Spinal cord (tissue), 10 donors: ENCODE data around the gene MEF2D. TPM values are rescaled to one million over a fixed set of nuclear protein-coding genes. Genes with fewer than 3 reads are reported as not detected.
A peak's percentile ranks its signal among the peaks of the same experiment; 100 is the strongest.

ENCODE experiments used
- DNase-seq, 6 donors: peaks; one replicate each; pipeline versions ENCODE4 v3.0.0 to v3.0.0-alpha.2; 2013 to 2015; ENCODE audit warnings: low spot score in 6 of 6, low read depth in 4 of 6
- H3K27ac ChIP-seq: one replicate; pipeline ENCODE4 v1.5.1; 2013; ENCODE audit warnings: low read depth, low read length, control low read depth
- H3K27me3 ChIP-seq: one replicate; pipeline ENCODE4 v1.6.1; 2013; ENCODE audit warnings: low read length; ENCODE audit not compliant: control insufficient read depth, insufficient read depth
- H3K36me3 ChIP-seq: one replicate; pipeline ENCODE4 v1.6.1; 2013; ENCODE audit warnings: low read length; ENCODE audit not compliant: control insufficient read depth, insufficient read depth
- H3K4me1 ChIP-seq: one replicate; pipeline ENCODE4 v1.6.1; 2013; ENCODE audit warnings: low read length; ENCODE audit not compliant: control insufficient read depth, insufficient read depth
- H3K4me3 ChIP-seq: one replicate; pipeline ENCODE4 v1.5.1; 2013; ENCODE audit warnings: low read depth, low read length, control low read depth
- H3K9me3 ChIP-seq: one replicate; pipeline ENCODE4 v1.6.1; 2013; ENCODE audit warnings: low read length; ENCODE audit not compliant: control insufficient read depth, insufficient read depth
- WGBS: methylation state at CpG from one replicate; pipeline ENCODE4 v1.1.5; 2013; ENCODE audit warnings: missing lambda C conversion rate; ENCODE audit not compliant: insufficient coverage; 5-methylcytosine and 5-hydroxymethylcytosine counted together
- polyA plus RNA-seq, 2 donors: library from polyadenylated mRNA; unstranded; fragments of 120-200 nt; gene quantifications; one replicate each; pipeline ENCODE4 v1.2.1, GENCODE V29; 2013; ENCODE audit not compliant: insufficient read length in 2 of 2
- total RNA-seq, 2 donors: library from RNA; depleted of rRNA in 1 of 2; stranded (reverse); fragments of 120-200 nt in 1 of 2; fragments of >200 nt in 1 of 2; gene quantifications; one replicate each; pipeline versions ENCODE4 v1.2.3 to v1.2.4, GENCODE V29; 2013 to 2014
- donor health status: healthy.

The MEF2D gene
- total and polyA plus RNA-seq, 4 donors, result 5.7 to 28.9 (median 17.5) TPM

- peaks cover 50% of the 10 kb centered on the region for H3K4me1 ChIP-seq
- no peaks in the 10 kb centered on the region for H3K9me3 ChIP-seq
- no peaks in the 10 kb centered on the region for H3K36me3 ChIP-seq
- no peaks in the 10 kb centered on the region for H3K27me3 ChIP-seq
- peak overlapping the region; percentile 95 for H3K27ac ChIP-seq
- no peak for DNase-seq
- H3K4me3 ChIP-seq, result no peak overlapping the region
- WGBS, result 68% methylated on average over 3 of the region's 5 CpGs
Measured at GRCh38 chr1:156503698-156504437, 3.3 kb upstream of the MEF2D start.

GRCh38 chr1:156502894-156503697 lies 2.5 kb upstream of the MEF2D start:
- peak overlapping the region; percentile 95 for H3K27ac ChIP-seq
- peaks cover 58% of the 10 kb centered on the region for H3K4me1 ChIP-seq
- H3K9me3 ChIP-seq, result no peaks in the 10 kb centered on the region
- 39% methylated on average over 8 of the region's 12 CpGs for WGBS
- H3K36me3 ChIP-seq, result peaks cover under 1% of the 10 kb centered on the region
- peak in 2 of 6 donors; percentile 46 to 65 for DNase-seq
- no peak overlapping the region for H3K4me3 ChIP-seq
- H3K27me3 ChIP-seq, result no peaks in the 10 kb centered on the region

- no peak for DNase-seq
- 60% methylated on average over 1 of the region's 1 CpG for WGBS
- H3K4me3 ChIP-seq, result no peak overlapping the region
- no peaks in the 10 kb centered on the region for H3K27me3 ChIP-seq
- H3K36me3 ChIP-seq, result peaks cover 5% of the 10 kb centered on the region
- H3K9me3 ChIP-seq, result no peaks in the 10 kb centered on the region
- peak overlapping the region; percentile 95 for H3K27ac ChIP-seq
- H3K4me1 ChIP-seq, result peaks cover 65% of the 10 kb centered on the region
Measured at GRCh38 chr1:156502391-156502893, 1.9 kb upstream of the MEF2D start.

GRCh38 chr1:156500793-156501506 lies 375 bp upstream of the MEF2D start:
- WGBS, result 0% methylated on average over 49 of the region's 57 CpGs
- peak; percentile 80 to 98 (median 92) for DNase-seq
- peaks cover 8% of the 10 kb centered on the region for H3K36me3 ChIP-seq
- H3K4me1 ChIP-seq, result peaks cover 80% of the 10 kb centered on the region
- H3K27ac ChIP-seq, result peak overlapping the region; percentile 95
- H3K4me3 ChIP-seq, result peak overlapping the region; percentile 92
- H3K27me3 ChIP-seq, result no peaks in the 10 kb centered on the region
- no peaks in the 10 kb centered on the region for H3K9me3 ChIP-seq

GRCh38 chr1:156499842-156500542 lies 583 bp downstream of the MEF2D start:
- peak overlapping the region; percentile 92 for H3K4me3 ChIP-seq
- H3K27me3 ChIP-seq, result no peaks in the 10 kb centered on the region
- H3K27ac ChIP-seq, result peak overlapping the region; percentile 95
- peaks cover 9% of the 10 kb centered on the region for H3K36me3 ChIP-seq
- WGBS, result under 1% methylated on average over 27 of the region's 51 CpGs
- peak in 3 of 6 donors; percentile 46 to 86 (median 85) for DNase-seq
- H3K4me1 ChIP-seq, result peaks cover 81% of the 10 kb centered on the region
- no peaks in the 10 kb centered on the region for H3K9me3 ChIP-seq

GRCh38 chr1:156499194-156499841 lies 1.3 kb downstream of the MEF2D start:
- peak overlapping the region; percentile 92 for H3K4me3 ChIP-seq
- peak in 1 of 6 donors; percentile 38 for DNase-seq
- peak overlapping the region; percentile 78 for H3K27ac ChIP-seq
- H3K9me3 ChIP-seq, result no peaks in the 10 kb centered on the region
- peaks cover 15% of the 10 kb centered on the region for H3K36me3 ChIP-seq
- H3K4me1 ChIP-seq, result peaks cover 81% of the 10 kb centered on the region
- WGBS, result 0% methylated on average over 5 of the region's 14 CpGs
- H3K27me3 ChIP-seq, result no peaks in the 10 kb centered on the region

- peaks cover 84% of the 10 kb centered on the region for H3K4me1 ChIP-seq
Measured at GRCh38 chr1:156498432-156499193, 2.0 kb downstream of the MEF2D start.

GRCh38 chr1:156497743-156498431 lies 2.7 kb downstream of the MEF2D start:
- no peaks in the 10 kb centered on the region for H3K27me3 ChIP-seq
- peaks cover 22% of the 10 kb centered on the region for H3K36me3 ChIP-seq
- WGBS, result 19% methylated on average over 2 of the region's 5 CpGs
- H3K27ac ChIP-seq, result no peak overlapping the region
- H3K4me1 ChIP-seq, result peaks cover 85% of the 10 kb centered on the region
- peak overlapping the region; percentile 92 for H3K4me3 ChIP-seq
- peak in 1 of 6 donors; percentile 45 for DNase-seq
- no peaks in the 10 kb centered on the region for H3K9me3 ChIP-seq

More at GRCh38 chr1:156498432-156499193, 2.0 kb downstream of the MEF2D start:
- Histone ChIP-seq H3K27me3 (no peaks in the 10 kb centered on the region), H3K9me3 (no peaks in the 10 kb centered on the region), H3K36me3 (peaks cover 19% of the 10 kb centered on the region), H3K4me3 (peak overlapping the region; percentile 92), H3K27ac (peak overlapping the region; percentile 78)
- peak in 1 of 6 donors; percentile 29 for DNase-seq
- 14% methylated on average over 5 of the region's 12 CpGs for WGBS
